Embryonic facial prominence (tissue), 1 donor: ENCODE measurements around the gene SLC28A1.
"Not testable (repeated sequence)": the region's sequence is repeated elsewhere in the genome, so short reads cannot be mapped to it uniquely, and the experiment has no call there.

Experiments used
- DNase-seq: peaks from one replicate; pipeline ENCODE4 v3.0.0-alpha.2; 2016; ENCODE audit errors: extremely low spot score

The SLC28A1 gene

DNA sequence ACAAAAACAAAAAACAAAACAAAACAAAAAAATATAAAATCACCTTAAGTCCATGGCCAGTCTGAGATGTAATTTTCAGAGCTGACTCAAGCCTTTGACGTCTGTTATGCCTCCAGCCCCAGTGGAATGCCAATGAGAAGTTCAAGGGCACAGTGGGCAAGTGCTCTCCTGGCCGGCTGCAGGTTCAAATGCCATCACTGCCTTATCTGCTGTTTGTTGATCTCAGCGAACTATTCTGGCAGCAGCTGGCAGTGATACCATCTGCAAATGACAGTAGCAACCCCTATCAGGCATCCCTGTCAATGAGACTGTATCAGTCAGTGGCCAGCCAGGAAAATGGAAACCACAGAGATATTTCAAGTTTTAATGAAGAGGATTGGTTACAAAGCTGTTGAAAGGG lies 86.4 kb downstream of the SLC28A1 start:
- no peak for DNase-seq

DNA sequence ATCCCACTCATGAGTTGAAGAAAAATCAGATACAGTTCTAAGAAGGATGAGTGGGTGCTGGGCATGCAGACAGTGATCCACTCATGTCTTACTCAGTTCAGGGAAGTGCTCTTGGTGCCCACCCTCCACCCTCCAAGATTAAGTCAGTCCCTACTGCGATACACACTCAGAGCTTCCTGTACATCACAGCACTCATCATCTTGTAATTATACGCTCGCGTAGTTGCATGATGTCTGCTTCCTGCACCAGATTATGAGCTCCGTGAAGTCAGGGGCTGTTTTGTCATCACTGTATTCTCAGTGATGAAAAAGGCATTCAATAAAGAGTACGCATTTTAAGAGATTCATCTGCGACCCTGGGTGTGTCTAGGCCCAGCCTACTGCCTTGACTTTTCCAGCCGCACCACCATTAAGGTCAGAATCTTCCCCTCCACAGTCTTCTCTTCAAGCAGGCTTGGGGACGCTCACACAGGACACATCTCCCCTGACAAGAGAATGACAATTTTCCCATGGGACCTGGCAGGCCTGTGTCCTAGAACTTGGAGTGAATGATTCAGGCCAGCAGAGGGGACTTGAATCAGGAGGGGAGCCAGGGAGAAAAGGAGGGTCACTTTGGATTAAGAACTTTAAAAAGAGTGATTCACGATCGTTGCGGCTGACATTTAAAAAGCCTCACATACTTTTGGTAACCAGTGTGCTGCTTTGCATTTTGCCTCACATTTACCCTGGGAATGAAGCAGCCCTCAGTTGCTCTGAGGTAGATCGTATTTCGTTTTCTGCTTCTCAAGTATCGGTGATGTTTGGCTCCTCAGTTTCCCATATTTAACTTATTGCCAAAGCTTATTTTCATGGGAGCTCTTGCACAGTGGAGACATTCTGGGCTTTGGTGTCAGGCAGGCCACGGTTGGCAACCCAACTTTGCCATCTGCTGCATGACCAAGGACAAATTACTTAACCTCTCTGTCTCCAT lies 89.3 kb downstream of the SLC28A1 start:
- DNase-seq = no peak

DNA sequence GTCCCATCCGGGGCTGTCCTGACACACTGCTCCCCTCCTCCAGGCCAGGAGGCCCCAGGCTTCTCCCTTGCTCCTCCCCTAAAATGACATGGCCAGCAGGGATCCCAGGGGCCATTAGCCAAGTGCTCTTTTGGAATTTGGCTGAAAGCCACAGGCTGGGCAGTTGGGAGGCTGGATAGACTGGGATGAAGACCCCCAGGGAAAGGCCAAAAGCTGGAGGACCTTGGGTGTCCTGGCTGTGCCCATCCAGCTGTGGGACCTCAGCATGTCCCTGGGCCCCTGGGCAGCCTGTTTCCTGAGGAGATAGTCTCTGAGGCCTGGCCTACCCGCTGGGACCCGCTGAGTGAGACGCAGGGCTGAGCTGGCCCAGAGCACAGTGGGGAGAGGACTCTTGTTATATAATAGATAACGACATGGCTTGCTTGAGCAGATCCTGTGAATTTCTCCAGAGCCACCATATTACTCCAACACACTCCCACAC lies 91.4 kb downstream of the SLC28A1 start:
- no peak for DNase-seq

DNA sequence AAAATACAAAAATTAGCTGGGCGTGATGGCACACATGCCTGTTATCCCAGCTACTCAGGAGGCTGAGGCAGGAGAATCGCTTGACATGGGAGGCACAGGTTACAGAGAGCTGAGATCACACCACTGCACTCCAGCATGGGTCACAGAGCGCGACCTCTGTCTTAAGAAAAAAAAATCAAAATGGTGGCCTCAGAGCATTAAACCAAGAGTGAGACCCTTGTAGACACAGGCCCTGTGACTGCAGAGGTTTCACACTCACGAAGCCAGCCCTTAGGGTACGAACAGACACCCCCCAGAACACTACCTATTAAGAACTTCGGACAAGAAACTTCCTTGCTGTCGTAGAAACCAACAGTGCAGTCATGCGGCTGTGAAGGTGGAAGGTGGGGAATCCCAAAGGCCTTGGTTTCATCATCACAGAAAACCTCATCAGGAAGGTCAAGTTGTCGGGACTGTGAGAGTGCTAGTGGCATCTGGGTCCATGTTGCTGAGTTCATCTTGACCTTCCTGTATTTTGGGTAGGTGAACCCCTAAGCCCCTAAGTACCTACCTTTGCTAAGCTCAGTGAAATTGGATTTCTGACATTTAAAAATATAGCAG lies 92.4 kb downstream of the SLC28A1 start:
- no peak for DNase-seq

DNA sequence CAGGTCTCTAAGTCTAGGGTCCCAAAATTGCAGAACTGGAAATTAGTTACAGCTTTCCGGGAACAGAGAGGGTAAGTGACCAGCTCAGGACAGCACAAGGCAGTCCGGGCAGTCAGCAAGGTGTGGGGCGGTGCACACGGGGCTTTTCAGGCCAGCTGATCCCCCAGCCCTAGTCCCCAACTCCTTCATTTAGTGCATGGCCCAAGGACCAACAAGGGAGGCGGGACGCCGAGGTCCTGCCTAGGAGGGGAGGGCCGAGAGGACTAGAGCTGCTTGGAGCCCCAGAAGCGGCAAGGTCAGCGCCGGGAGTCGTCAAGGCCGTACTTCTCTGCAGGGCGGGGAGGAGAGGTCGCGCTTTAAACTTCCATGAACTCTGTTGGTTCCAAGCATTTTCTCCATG lies 95.2 kb downstream of the SLC28A1 start:
- DNase-seq = no peak

DNA sequence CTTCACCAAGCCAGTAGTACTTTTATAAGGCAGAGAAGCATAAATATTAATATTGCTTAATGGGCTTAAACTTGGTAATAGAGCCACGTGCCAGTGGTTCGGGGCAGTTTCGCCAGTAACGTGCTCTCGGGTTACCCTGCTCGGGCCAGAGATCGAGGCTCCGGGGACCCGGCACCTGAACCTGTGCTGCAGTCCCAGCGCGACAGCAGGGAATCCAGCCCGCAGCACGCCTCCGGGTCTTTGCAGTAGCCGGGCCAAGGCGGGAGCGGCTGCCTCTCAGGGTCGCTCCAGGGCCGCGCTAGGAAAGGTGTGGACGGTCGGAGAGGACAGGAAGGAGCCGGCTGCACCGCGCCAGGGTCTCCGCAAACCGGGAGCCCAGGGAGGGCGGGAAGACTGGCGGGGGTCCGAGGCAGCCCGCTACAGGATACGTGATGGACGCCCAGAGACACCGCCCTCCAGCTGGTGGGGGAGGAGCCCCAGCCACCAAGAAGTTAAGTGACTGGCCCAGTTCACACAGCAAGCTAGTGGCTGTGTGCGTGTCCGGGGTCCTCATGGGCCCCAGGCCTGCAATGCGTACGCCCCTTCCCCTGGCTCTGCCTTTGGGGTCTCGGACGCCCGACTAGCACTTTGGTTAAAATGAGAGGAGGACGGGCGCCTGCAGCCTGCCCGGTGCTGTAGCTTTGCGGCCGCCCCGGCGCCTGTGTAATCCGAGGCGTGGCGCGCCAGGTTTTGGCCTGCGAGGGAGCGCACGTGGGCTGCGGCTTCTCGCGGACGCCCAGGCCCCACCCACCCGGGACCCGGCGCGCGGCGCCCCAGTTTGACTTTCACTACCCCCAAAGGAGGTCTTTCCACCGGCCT lies 96.0 kb downstream of the SLC28A1 start:
- no peak for DNase-seq

DNA sequence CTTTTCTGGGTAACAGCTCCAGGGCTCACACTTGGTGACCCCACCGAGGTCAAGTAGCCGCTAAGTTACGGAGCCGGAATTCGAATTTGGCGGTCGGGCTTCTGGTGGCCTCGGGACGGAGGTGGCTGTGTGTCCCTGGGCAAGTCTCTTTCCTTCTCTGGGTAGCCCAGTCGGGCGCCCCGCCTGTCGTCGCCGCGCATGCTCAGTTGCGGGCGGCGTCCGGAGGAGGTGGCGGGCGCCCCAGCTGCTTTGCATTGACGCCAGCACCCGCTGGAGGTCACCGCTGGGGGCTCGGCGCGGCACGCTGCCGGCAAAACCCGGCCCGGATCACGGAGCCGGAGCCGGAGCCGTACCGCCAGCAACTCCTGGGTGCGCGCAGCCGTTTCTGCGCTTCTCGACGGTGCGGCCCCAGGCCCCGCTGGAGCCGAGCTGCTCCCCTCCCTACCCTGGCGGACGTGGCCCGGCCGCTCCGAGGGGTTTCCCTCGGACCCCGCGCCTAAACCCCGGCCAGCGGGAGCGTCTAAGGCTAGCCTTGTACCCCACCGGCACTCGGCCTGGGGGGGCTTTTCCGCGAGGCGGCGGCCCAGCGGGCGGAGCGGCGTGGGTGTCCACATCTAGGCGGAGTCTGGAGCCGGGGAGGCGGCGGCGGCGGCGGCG lies 96.7 kb downstream of the SLC28A1 start:
- DNase-seq = peak; percentile 85

DNA sequence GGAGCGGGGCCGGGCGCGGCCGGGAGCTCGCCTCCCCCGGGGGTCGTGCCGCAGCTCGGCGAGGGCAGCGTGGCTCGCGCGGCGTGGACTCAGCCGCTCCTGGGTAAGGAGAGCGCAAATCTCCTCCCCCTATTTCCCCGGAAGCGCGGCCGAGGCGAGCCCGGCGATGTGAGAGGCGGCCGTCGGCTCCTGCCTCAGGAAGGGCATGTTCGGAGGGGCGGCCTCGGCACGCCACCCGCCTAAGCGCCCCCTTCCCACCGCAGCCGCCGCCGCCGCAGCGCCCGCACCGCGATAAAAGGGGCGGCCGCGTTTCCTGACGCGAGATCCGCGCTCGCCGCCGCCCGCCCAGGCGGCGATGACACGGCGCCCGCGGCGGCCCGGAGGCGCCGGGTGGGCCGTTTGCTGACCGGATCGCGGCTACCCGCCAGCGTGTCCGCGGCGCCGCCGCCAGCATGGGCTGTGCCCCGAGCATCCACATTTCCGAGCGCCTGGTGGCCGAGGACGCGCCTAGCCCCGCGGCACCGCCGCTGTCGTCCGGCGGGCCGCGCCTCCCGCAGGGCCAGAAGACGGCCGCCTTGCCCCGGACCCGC lies 97.3 kb downstream of the SLC28A1 start, which contains the start of gene PDE8A:
PDE8A (plus strand) TSS at position 146 of the 590 bp plus-strand sequence; CDS start at position 453, 307 bp downstream.
- DNase-seq = no peak

DNA sequence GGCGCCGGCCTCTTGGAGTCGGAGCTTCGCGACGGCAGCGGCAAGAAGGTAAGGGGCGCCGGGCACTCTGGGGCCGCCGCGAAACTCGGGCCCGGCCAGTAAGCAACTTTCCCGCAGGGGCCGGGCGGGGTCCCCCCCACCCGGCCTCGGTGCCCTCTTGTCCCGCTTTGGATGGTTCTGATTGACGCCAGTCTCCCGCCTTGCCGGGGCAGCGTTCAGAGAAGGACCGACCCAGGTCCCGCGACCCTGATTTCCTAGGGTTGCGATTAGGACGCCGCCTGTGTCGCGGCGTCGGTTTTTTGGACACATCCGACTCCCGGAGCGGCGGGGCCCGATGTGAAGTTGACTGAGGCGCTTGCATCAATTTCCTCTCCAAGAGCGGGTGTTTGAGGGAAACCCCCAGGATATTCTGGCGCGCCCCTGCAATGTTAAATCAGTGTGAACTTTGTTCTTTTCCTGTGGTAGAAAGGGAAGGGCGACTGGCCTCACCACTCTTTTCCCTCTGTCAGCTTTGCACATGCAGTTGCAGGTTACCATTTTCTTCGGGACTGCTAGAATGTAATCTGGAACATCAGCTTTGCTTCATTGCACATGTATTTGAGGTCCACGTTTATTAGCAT lies 97.9 kb downstream of the SLC28A1 start:
- DNase-seq = no peak

DNA sequence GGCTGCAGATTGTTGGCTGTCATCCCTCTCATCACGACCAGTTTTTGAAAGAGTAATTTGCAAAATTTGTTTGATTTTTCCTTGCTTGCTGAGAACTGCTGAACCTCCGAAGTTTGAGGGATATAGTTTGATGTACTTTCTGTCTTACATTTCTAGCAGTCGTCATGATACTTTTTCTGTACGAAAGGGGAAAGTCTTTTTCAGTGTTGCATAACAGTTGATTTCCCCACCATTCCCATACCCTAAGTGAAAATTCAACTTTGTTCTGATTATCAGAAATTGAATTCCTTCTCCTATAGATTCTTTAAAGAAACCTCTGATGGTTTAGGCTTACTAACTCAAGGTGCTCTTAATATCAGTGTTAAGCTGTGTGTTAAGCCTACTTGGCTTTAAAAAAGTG lies 98.8 kb downstream of the SLC28A1 start:
- no peak for DNase-seq

DNA sequence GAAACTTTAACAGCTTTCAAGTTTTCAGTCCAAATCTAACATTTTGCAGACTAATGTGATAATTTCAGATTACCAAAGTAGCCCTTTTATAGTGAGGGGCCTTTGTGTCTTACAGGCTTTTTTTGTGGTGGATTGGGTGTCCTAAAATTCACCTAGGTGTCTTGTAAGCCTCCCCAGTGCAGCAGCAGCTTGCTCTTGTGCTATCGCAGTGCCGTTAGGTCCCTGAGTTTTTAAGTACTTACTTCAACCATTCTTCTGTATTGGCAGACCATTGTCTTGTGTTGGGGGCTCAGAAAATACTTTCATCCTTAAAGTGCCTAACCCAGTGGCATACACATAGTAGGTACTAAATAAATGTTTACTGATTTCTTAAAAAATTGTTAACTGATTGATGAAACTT lies 99.2 kb downstream of the SLC28A1 start:
- no peak for DNase-seq

DNA sequence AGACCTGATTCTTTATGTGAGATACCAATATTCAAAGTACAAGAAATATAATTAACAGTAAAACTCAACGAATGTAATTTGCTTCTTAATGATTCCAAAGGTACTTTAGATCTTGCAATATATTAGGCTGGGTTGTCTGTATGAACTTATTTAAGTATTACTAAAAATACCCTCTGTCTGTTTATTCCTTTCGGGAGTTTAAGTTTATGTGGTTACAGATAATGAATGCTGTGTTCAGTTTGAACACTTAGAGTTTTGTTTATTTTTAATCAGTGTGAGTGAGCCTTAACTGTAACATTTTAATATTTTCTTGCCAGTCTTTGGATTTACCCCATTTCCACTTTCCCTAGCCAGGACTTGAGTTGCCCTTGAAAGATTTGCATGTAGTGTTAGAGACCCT lies 100.7 kb downstream of the SLC28A1 start:
- DNase-seq = no peak

DNA sequence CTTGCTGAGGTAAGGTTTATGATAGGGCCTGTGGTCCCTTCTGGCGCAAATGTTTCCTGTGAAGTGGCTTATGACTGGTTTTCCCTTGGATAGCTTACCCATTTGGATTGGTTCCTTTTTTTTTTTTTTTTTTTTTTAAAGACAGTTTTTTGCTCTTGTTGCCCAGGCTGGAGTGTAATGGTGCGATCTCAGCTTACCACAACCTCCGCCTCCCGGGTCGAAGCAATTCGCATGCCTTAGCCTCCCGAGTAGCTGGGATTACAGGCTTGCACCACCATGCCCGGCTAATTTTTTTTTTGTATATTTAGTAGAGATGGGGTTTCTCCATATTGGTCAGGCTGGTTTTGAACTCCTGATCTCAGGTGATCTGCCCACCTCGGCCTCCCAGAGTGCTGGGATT lies 102.9 kb downstream of the SLC28A1 start:
- not testable (repeated sequence) for DNase-seq

DNA sequence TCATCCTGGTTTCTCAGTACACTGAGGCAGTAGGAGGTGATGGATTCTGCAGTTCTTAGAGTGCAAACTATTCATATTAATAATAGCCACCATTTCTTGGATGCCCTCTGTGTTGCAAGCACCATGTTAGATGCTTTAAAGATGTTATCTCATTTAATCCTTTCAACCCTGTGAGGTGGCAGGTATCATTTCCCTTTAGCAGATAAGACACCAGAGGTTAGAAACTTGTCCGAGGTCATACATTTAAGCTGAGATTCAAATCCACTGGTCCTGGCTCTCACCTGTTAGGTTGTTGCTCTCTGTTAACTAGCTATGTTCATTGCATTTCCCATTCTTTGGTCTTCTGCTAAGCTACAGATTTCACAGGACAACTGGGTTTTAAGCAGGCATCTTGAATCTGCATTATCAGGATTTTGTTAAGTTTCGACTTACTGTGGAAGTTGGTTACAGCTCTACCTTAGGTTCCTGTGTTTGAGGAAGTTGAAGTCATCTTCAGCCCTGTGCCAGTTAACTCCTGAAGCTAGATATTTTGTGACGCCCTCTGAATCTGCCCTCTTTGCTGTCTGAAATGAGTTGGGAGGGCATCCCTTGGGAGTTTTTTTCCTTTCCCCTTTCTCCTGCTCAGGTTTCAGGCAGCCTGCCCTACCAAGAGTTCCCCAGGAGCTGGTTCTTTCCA lies 103.6 kb downstream of the SLC28A1 start:
- no peak for DNase-seq

DNA sequence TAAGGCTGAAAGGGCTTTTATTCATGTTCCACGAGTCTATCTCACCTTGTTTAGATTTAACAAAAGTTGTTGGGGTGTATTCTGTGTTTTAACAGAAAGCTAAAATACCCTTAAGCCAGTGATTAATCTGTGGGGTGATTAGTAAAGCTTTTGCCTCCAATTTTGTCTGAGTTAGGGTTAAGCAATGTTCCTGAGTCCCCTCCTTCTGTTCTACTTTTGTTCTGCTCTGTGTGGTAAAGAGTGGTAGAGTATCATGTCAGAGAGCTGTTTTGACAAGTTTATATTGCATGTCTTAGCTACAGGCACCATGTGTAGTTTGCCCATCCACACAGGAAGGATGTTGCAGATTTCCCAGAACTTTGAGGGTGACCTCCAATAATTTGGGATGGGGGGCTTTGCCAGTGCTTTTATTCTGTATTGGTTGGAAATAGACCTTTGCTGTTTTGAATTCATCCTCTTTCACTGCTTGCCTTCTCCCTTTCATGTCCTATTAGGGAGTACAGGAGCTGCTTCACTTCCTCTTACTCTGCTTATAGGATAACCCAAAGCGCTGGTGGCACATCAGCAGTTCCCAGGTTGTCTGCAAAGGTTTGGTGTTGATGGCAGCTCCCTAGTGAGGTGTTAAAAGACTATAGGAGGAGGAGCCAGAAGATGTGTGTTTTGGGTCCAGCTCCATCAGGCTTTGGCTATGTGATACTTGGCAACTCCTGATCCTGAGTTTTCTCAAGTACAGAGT lies 104.6 kb downstream of the SLC28A1 start:
- no peak for DNase-seq

DNA sequence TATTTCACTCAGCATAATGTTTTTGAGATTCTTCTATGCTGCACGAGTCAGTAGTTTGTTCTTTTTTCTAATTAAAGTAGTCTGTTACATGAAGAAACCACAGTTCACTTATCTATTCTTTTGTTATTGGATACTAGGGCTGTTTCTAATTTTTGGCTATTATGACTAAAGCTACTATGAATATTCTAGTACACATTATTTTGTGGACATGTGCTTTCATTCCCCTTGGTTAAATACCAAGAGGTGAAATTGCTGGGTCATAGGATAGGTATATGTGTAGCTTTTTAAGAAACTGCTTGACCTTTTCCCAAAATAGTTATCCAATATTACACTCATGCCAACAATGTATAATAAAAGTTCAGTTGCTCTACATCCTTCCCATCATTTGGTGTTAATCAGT lies 106.0 kb downstream of the SLC28A1 start:
- DNase-seq = no peak

DNA sequence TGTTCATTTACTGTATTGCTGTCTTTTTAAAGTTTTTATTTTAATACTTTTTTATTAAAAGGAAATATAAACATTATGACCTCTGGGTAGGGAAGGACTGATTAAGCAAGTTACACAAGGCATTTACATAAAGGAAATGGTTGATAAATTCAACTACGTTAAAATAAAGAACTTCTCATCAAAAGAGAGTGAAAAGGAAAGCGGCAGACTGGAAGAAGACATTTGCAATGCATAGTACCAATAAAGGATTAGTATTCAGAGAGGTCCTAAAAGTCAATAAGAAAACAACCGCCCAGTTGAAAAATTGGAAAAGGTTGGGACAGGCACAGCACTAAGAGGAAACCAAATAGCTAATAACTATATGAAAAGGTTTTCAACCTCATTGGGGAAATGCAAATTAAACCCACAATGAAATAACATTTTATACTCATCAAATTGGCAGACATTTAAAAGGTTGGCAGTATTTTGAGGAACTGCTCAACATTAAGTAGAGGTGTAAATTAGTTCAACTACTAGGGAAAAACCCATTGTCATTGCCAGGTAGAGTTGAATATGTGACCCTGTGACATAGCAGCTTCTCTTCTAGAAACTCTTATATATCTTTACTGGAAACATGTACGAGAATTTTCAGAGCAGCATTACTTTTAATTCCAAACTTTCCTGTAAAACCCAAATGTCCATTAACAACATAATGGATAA lies 106.7 kb downstream of the SLC28A1 start:
- DNase-seq = no peak

DNA sequence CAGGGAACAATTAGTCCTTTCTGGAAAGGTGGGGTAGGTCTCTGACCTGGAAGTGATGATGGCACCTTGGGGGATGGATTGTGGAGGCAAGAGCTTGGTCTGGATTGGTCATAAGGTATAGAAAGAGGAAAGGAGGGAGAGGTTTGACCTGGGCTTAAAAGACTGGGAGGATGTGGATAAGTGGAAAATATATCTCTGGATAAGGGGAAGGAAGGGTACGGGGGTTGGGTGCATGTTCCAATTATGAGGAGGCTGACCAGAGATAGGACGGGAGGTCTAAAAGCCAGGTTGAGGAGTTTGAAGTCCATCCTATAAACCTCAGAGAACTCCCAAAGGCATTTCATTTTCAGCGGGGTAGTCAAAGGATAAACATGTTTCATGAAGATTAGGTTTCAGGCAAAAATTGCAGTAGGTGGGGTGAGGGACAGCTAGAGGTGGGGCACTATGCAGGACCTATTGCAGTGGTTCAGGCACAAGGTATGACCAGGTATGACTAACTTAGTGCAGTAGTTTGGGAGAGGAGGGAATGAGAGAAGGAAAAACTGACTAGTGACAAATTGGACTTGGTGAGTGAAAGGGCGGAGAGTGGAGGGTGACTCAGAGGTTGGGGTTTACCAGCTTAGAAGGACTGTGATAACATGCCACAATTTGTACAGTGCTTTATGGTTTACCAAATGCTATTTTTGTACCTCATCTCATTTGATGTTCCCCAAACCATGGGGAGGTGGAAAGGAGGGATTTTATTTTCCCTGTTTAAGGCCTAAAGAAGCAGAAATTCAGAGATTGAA lies 107.9 kb downstream of the SLC28A1 start:
- DNase-seq = no peak
